IMR-90 (cell line): Measurements from ENCODE around the gene ANKRD34C. TPM values are rescaled to one million over a fixed set of nuclear protein-coding genes. Genes with fewer than 3 reads are reported as not detected.

Experiments
- ATAC-seq: fragments of 200-7000 bp; cut with Tn5 transposase; 2 replicates; pipeline ENCODE4 v1.9.1; 2020; ENCODE audit warnings: low read depth, mild to moderate bottlenecking, moderate library complexity
- BruUV-seq: library from RNA; stranded (reverse); fragments of 400-500 nt; replicated peaks from 2 replicates; lab custom pipeline; 2021; lab: Mats Ljungman, UMichigan
- CTCF ChIA-PET: fragments of 300-600 bp; formaldehyde crosslinking; extraction: SDS; loops from one replicate; lab custom pipeline; 2021; ENCODE audit warnings: antibody characterized with exemption; lab: Yijun Ruan, JAX
- POLR2A ChIA-PET: fragments of 300-600 bp; sonication (Branson Sonifier 250); formaldehyde crosslinking; loops from one replicate; lab custom pipeline; 2022; ENCODE audit warnings: antibody characterized with exemption; ENCODE audit not compliant: unreplicated experiment; lab: Charles Lee
- DNase-seq: peaks from one replicate; pipeline ENCODE4 v3.0.0; 2013
- H2AFZ ChIP-seq: replicated peaks from 2 replicates; pipeline ENCODE3; 2013; ENCODE audit warnings: low read length, mild to moderate bottlenecking; ENCODE audit not compliant: poor library complexity
- H2AK5ac ChIP-seq: 2 replicates; pipeline ENCODE4 v1.6.1; 2013; ENCODE audit warnings: low read depth, low read length, inconsistent platforms
- H2AK9ac ChIP-seq: replicated peaks from 2 replicates; pipeline ENCODE3; 2013; ENCODE audit warnings: mild to moderate bottlenecking, low read depth, low read length, moderate library complexity; ENCODE audit not compliant: poor library complexity
- H2BK120ac ChIP-seq: 2 replicates; pipeline ENCODE4 v1.6.1; 2013; ENCODE audit warnings: low read depth, low read length, inconsistent platforms
- H2BK15ac ChIP-seq: 3 replicates; pipeline ENCODE4 v1.6.1; 2013; ENCODE audit warnings: low read depth, low read length, inconsistent platforms
- H2BK20ac ChIP-seq: 2 replicates; pipeline ENCODE4 v1.6.1; 2013; ENCODE audit warnings: low read depth, mild to moderate bottlenecking, inconsistent platforms, low read length, moderate library complexity
- H2BK5ac ChIP-seq: 2 replicates; pipeline ENCODE4 v1.6.1; 2013; ENCODE audit warnings: mild to moderate bottlenecking, low read depth, low read length, inconsistent platforms; ENCODE audit not compliant: poor library complexity, severe bottlenecking
- H3K14ac ChIP-seq: replicated peaks from 2 replicates; pipeline ENCODE4 v1.6.1; 2013; ENCODE audit warnings: low read depth, low read length, inconsistent platforms
- H3K18ac ChIP-seq: 2 replicates; pipeline ENCODE4 v1.6.1; 2013; ENCODE audit warnings: low read depth, low read length, control low read depth
- H3K23ac ChIP-seq: 2 replicates; pipeline ENCODE4 v1.6.1; 2013; ENCODE audit warnings: low read depth, low read length, inconsistent platforms
- H3K27ac ChIP-seq: 2 replicates; pipeline ENCODE4 v1.5.1; 2013; ENCODE audit warnings: mild to moderate bottlenecking, control low read depth, low read length; ENCODE audit not compliant: insufficient read depth
- H3K27me3 ChIP-seq: 2 replicates; pipeline ENCODE4 v1.6.1; 2013; ENCODE audit warnings: low read length; ENCODE audit not compliant: control insufficient read depth, insufficient read depth
- H3K36me3 ChIP-seq: 2 replicates; pipeline ENCODE4 v1.6.1; 2013; ENCODE audit warnings: low read length, mixed read lengths; ENCODE audit not compliant: control insufficient read depth, insufficient read depth
- H3K4ac ChIP-seq: 2 replicates; pipeline ENCODE4 v1.6.1; 2013; ENCODE audit warnings: low read depth, low read length, inconsistent platforms
- H3K4me1 ChIP-seq: 2 replicates; pipeline ENCODE4 v1.6.1; 2013; ENCODE audit warnings: low read length, mixed read lengths; ENCODE audit not compliant: control insufficient read depth, insufficient read depth
- H3K4me2 ChIP-seq: 2 replicates; pipeline ENCODE4 v1.6.1; 2013; ENCODE audit warnings: low read depth, mild to moderate bottlenecking, control low read depth, low read length, moderate library complexity
- H3K4me3 ChIP-seq: 2 replicates; pipeline ENCODE4 v1.5.1; 2013; ENCODE audit warnings: low read depth, mild to moderate bottlenecking, control low read depth, low read length, moderate library complexity; ENCODE audit not compliant: insufficient read depth
- H3K56ac ChIP-seq: 2 replicates; pipeline ENCODE4 v1.6.1; 2013; ENCODE audit warnings: low read length, inconsistent platforms; ENCODE audit not compliant: insufficient read depth; ENCODE audit errors: extremely low read depth
- H3K79me1 ChIP-seq, 2 experiments: 2 replicates each; pipeline ENCODE4 v1.6.1; 2013; ENCODE audit warnings: low read length in 2 of 2, inconsistent platforms in 1 of 2, low read depth in 1 of 2
- H3K9ac ChIP-seq: 2 replicates; pipeline ENCODE4 v1.6.1; 2013; ENCODE audit warnings: low read depth, low read length, control low read depth
- H3K9me1 ChIP-seq: 2 replicates; pipeline ENCODE4 v1.6.1; 2013; ENCODE audit warnings: low read length, inconsistent platforms; ENCODE audit not compliant: insufficient read depth
- H3K9me3 ChIP-seq: 2 replicates; pipeline ENCODE4 v1.6.1; 2013; ENCODE audit warnings: low read length; ENCODE audit not compliant: control insufficient read depth, insufficient read depth
- H4K20me1 ChIP-seq: 2 replicates; pipeline ENCODE4 v1.6.1; 2013; ENCODE audit warnings: low read length, inconsistent platforms; ENCODE audit not compliant: insufficient read depth
- H4K5ac ChIP-seq: 2 replicates; pipeline ENCODE4 v1.6.1; 2013; ENCODE audit warnings: mild to moderate bottlenecking, low read depth, low read length, control low read depth
- H4K8ac ChIP-seq, 2 experiments: 2 replicates each; pipeline ENCODE4 v1.6.1; 2013; ENCODE audit warnings: low read depth in 2 of 2, low read length in 2 of 2, control low read depth in 1 of 2, inconsistent platforms in 1 of 2
- H4K91ac ChIP-seq: 2 replicates; pipeline ENCODE4 v1.6.1; 2013; ENCODE audit warnings: low read depth, low read length, inconsistent platforms; ENCODE audit not compliant: insufficient read depth
- BHLHE40 ChIP-seq: fragments of 150-350 bp; IDR thresholded peaks from 2 replicates; pipeline ENCODE4 v1.6.1; 2016; ENCODE audit warnings: mild to moderate bottlenecking, low read depth, low read length
- CEBPB ChIP-seq: IDR thresholded peaks from 2 replicates; pipeline ENCODE4 v1.6.1; 2012; ENCODE audit warnings: low read depth, low read length, improper control_type of control experiment
- CHD1 ChIP-seq: IDR thresholded peaks from 2 replicates; pipeline ENCODE4 v1.6.1; 2012; ENCODE audit warnings: low read depth, low read length, improper control_type of control experiment
- CTCF ChIP-seq: conservative IDR thresholded peaks from 2 replicates; pipeline ENCODE4 v1.5.1; 2012; ENCODE audit warnings: mild to moderate bottlenecking, low read depth, low read length, improper control_type of control experiment
- ELK1 ChIP-seq: fragments of 150-350 bp; IDR thresholded peaks from 2 replicates; pipeline ENCODE4 v1.6.1; 2016; ENCODE audit warnings: low read depth, mild to moderate bottlenecking, low read length, moderate library complexity, borderline replicate concordance
- FOS ChIP-seq: fragments of 150-350 bp; IDR thresholded peaks from 2 replicates; pipeline ENCODE4 v1.6.1; 2016; ENCODE audit warnings: low read depth, low read length
- MAFK ChIP-seq: IDR thresholded peaks from 2 replicates; pipeline ENCODE4 v1.6.1; 2012; ENCODE audit warnings: low read depth, low read length, improper control_type of control experiment
- MAZ ChIP-seq: IDR thresholded peaks from 2 replicates; pipeline ENCODE4 v1.6.1; 2012; ENCODE audit warnings: low read depth, mild to moderate bottlenecking, low read length, improper control_type of control experiment, moderate library complexity, borderline replicate concordance
- MXI1 ChIP-seq: IDR thresholded peaks from 2 replicates; pipeline ENCODE4 v1.6.1; 2012; ENCODE audit warnings: low read depth, mild to moderate bottlenecking, low read length, moderate library complexity, borderline replicate concordance
- NFE2L2 ChIP-seq: fragments of 150-350 bp; IDR thresholded peaks from 2 replicates; pipeline ENCODE4 v1.6.1; 2016; ENCODE audit warnings: low read depth, mild to moderate bottlenecking, low read length
- POLR2A ChIP-seq: IDR thresholded peaks from 2 replicates; pipeline ENCODE4 v1.6.1; 2012; ENCODE audit warnings: mild to moderate bottlenecking, low read depth, low read length
- RAD21 ChIP-seq: IDR thresholded peaks from 2 replicates; pipeline ENCODE4 v1.6.1; 2012; ENCODE audit warnings: low read length, improper control_type of control experiment
- RCOR1 ChIP-seq: IDR thresholded peaks from 2 replicates; pipeline ENCODE4 v1.6.1; 2012; ENCODE audit warnings: mild to moderate bottlenecking, low read length, improper control_type of control experiment; ENCODE audit not compliant: insufficient replicate concordance
- RFX5 ChIP-seq: IDR thresholded peaks from 2 replicates; pipeline ENCODE4 v1.8.0; 2012; ENCODE audit warnings: low read depth, mild to moderate bottlenecking, low read length, moderate library complexity
- SMC3 ChIP-seq: fragments of 150-350 bp; IDR thresholded peaks from 2 replicates; pipeline ENCODE4 v1.6.1; 2016; ENCODE audit warnings: low read depth, mild to moderate bottlenecking, antibody characterized with exemption, low read length, moderate library complexity
- USF2 ChIP-seq: fragments of 150-350 bp; IDR thresholded peaks from 2 replicates; pipeline ENCODE4 v1.6.1; 2017; ENCODE audit warnings: mild to moderate bottlenecking, antibody characterized with exemption, low read length, low read depth
- WGBS, 2 experiments: methylation state at CpG; one replicate each; pipeline versions ENCODE4 v1.1.5 to v1.1.7; 2013; ENCODE audit warnings: missing lambda C conversion rate in 2 of 2; ENCODE audit not compliant: insufficient read length in 1 of 2; ENCODE audit errors: extremely low coverage in 2 of 2; 5-methylcytosine and 5-hydroxymethylcytosine counted together
- dilution Hi-C: fragments of 300-500 bp; cut with HindIII; formaldehyde crosslinking; loops from one replicate; pipeline ENCODE4 v1.14.3; 2018; ENCODE audit warnings: low sequenced_read_pairs; ENCODE audit not compliant: unreplicated experiment
- in situ Hi-C: fragments of 300-500 bp; cut with MboI; formaldehyde crosslinking; loops from 3 replicates; pipeline ENCODE4 v1.14.3; 2019; ENCODE audit warnings: low sequenced_read_pairs, inconsistent platforms, mixed read lengths
- intact Hi-C: fragments of 100-400 bp; cut with micrococcal nuclease; formaldehyde crosslinking; loops from 2 replicates; pipeline ENCODE4 v1.10.0; 2022
- polyA plus RNA-seq, 3 experiments: library from polyadenylated mRNA; depleted of rRNA; stranded (reverse); fragments of >200 nt; gene quantifications; 2 replicates each; pipeline ENCODE4 v1.2.3, GENCODE V29; 2012; ENCODE audit warnings: low replicate concordance in 1 of 3
- total RNA-seq: library from RNA; depleted of rRNA; stranded (reverse); fragments of >200 nt; gene quantifications from 2 replicates; pipeline ENCODE4 v1.2.3, GENCODE V29; 2012

Gene ANKRD34C
- total and polyA plus RNA-seq, 2 of the 4 experiments (the other 2 are of a cell fraction), result not detected

GRCh38 chr15:79257454-79257853, 25.1 kb upstream of the ANKRD34C start:
- Histone ChIP-seq H3K4me3 (no peak overlapping the region), H3K9me1 (no peaks in the 10 kb centered on the region), H3K9ac (no peak overlapping the region), H3K4me2 (no peak overlapping the region), H2BK20ac (no peak overlapping the region), H4K91ac (no peak overlapping the region), H3K79me1 (no peaks in the 10 kb centered on the region), H3K27me3 (peaks cover 1% of the 10 kb centered on the region; the same call in 1 of the 2 replicates), H3K36me3 (no peaks in the 10 kb centered on the region), H2BK120ac (no peak overlapping the region), H3K4me1 (no peaks in the 10 kb centered on the region), H4K20me1 (no peaks in the 10 kb centered on the region), H3K23ac (no peak overlapping the region), H2AFZ (no peak overlapping the region), H2AK5ac (no peak overlapping the region), H2BK15ac (no peak overlapping the region), H3K4ac (no peak overlapping the region), H2AK9ac (no peak overlapping the region), H3K14ac (no peak overlapping the region), H3K27ac (no peak overlapping the region), H3K9me3 (no peaks in the 10 kb centered on the region), H4K8ac (no peak overlapping the region), H4K5ac (no peak overlapping the region), H3K18ac (no peak overlapping the region), H3K56ac (no peak overlapping the region), H2BK5ac (no peak overlapping the region)
- in situ Hi-C loops (no loop called here), intact Hi-C loops (no loop called here), dilution Hi-C loops (no loop called here)
- ATAC-seq (no peak), DNase-seq (no peak)
- TF ChIP-seq CHD1, result no peak
- TF ChIP-seq MAZ, result no peak
- TF ChIP-seq POLR2A, result no peak
- no peak for TF ChIP-seq CTCF
- no peak for TF ChIP-seq ELK1
- no peak for TF ChIP-seq CEBPB
- TF ChIP-seq NFE2L2, result no peak
- no peak for TF ChIP-seq RFX5
- no peak for TF ChIP-seq FOS
- TF ChIP-seq RAD21, result no peak
- no peak for TF ChIP-seq MAFK
- no peak for TF ChIP-seq RCOR1
- no peak for TF ChIP-seq SMC3
- no peak for TF ChIP-seq MXI1
- TF ChIP-seq BHLHE40, result no peak
- no peak for TF ChIP-seq USF2
- POLR2A ChIA-PET, result no interaction called here
- WGBS, 2 experiments, result 49% methylated on average over 5 of the region's 8 CpGs; no CpG with 5 or more reads in 1 of the 2 experiments
- no TSS peak for BruUV-seq
- CTCF ChIA-PET, result no interaction called here
